Stimulated activated CD4-positive, alpha-beta T cell treated with anti-CD3 and anti-CD28 coated beads, Interleukin-12 subunit alpha, Interleukin-12 subunit beta, amount 100 ng/mL, for 4 hours (primary cell): ENCODE data around the gene HSD3B2.

Experiments
- DNase-seq: peaks from one replicate; pipeline ENCODE4 v3.0.0-alpha.2; 2020

HSD3B2 gene

DNA sequence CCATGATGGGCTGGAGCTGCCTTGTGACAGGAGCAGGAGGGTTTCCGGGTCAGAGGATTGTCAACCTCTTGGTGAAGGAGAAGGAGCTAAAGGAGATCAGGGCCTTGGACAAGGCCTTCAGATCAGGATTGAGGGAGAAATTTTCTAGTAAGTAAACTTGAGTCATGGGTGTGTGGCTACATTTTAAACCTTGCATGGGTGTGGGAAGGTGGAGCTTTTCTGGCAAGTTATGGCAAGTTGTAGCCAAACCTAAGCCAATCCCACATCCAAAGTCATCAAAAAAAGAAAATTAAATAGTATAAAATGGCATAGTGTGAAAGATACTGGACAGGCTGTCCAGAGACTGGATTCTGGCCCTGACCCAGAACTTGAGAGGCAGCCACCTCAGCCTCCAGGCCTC is 52.3 kb downstream of the HSD3B2 start:
- DNase-seq, result no peak

- DNase-seq, result no peak
Observed at GRCh38 chr1:119467857-119468668, 53.1 kb downstream of the HSD3B2 start.

DNA sequence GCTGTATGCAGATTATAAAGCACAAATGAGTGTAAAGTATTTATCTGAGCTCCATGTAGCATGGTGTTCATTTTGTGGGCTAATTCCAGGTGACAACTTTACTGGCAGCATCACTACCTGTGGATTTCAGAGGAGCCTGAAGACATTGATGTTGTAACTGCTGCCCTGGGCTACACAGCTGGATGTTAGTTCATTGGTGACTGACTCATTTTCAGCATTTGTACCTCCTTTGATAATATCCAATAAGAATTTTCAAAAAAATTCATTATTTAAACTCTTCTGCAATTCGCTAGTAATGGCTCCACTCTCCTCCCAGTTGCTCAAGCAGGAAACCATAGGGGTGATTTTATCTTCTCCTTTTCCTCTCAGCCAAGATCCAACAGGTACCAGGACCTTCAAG is 54.8 kb downstream of the HSD3B2 start:
- no peak for DNase-seq

GRCh38 chr1:119470377-119470776 is 55.4 kb downstream of the HSD3B2 start:
- DNase-seq, result no peak

GRCh38 chr1:119470958-119471357 is 56.0 kb downstream of the HSD3B2 start:
- DNase-seq, result no peak

DNA sequence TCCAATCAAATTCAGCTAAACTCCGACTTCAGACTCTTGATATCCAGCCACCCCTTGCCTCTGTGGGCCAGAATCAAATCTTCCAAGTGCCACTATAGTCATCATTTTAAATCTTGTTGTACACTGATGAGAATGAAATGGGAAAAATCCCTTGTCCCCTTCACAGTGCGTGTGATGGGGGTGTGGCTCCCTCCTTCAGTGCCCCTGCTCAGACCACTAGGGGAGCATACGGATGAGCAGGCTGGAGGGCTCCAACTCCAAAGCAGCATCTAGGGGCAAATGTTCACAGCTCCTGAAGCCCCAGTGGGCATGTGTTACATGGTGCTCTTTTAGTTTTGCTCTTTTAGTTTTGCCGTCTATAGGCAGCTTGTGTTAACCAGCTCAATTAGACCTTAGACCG is 56.6 kb downstream of the HSD3B2 start:
- no peak for DNase-seq

DNA sequence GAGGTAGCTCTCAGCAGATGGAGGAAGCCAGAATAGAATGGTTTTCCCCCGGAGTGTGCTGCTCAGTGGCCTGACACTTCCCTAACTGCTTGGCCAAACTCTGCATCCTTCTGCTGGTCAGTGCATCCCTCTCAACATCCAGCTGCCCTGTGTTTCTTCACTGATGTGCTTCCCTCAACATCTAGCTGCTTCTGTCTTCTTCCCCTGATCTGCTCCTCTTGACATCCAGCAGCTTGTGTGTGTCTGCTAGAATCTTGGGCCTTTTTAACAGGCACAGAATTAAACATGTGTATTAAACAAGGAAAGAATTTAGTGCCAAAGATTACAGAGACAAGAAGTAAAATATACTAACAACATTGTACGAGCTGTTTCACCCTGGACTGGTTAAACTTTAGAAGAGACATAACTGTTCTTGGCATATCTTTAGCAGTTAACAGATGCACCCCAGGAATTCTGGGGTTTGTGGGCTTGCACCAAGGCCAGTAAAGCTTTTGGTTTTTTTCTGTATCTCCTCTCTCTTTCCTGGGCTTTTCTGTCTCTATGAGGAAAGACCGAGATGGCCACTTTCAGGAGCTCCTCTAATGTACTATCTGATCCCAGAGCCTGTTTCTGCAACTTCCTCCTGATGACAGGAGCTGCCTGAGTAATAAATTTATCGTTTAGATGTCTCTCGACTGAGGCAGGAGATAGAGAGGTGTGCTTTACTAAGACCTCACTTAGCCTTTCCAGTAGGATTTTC is 57.3 kb downstream of the HSD3B2 start:
- DNase-seq, result no peak
